NCI-H2107 treated with DMSO at 0.1 percent for 48 hours (cell line): ENCODE results near the gene KIF7.

Experiments used
- DNase-seq: peaks from one replicate; lab custom pipeline; 2025; ENCODE audit not compliant: unreplicated experiment; lab: John Stamatoyannopoulos, UW

The KIF7 gene

DNA sequence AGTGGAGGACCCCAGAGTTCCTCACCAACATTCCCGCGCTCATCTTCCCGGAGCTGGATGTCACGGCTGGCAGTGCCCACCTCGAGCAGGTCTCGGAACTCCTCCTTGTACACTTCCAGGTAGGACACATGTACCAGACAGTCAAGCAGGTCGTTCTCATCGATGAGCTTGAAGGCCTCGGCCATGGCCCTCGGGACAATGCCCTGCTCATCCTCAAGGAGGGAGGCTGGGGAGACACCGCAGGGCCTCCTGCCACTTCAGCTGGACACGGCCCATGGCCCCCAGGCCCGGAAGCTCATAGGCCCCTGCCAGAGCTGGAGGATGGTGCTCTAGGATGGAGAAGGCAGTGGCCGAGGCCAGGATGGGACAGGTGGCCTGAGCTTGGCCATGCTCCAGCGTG, 5.6 kb downstream of the KIF7 start:
- no peak for DNase-seq

DNA sequence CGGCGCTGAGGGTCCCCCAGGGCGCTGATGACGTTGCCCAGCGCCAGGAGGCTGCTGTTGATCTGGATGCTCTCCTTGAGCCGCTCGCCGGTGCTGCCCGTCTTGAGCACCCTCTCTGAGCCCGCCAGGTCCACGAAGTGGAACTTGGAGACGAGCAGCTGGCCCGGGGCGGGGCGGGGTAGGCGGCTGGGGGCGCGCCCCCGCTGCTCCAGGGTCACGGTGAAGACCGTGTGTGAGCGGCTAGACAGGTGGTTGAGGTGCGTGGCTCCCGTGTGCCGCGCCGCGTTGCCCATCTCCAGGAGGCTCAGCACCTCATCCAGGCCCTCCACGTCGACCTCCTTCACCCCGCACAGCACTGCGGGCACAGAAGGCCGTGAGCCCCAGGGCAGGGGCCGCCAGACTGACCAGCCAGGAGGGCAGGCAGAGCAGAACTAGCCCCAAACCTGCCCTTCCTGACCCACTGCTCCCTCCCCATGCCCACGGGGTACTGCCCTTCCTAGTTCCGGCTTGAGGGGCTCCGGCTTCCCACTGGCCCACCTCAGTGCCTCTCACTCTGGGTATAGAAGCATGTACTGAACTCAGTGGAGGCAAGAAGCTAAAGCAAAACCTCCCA, 6.1 kb downstream of the KIF7 start:
- DNase-seq: no peak

DNA sequence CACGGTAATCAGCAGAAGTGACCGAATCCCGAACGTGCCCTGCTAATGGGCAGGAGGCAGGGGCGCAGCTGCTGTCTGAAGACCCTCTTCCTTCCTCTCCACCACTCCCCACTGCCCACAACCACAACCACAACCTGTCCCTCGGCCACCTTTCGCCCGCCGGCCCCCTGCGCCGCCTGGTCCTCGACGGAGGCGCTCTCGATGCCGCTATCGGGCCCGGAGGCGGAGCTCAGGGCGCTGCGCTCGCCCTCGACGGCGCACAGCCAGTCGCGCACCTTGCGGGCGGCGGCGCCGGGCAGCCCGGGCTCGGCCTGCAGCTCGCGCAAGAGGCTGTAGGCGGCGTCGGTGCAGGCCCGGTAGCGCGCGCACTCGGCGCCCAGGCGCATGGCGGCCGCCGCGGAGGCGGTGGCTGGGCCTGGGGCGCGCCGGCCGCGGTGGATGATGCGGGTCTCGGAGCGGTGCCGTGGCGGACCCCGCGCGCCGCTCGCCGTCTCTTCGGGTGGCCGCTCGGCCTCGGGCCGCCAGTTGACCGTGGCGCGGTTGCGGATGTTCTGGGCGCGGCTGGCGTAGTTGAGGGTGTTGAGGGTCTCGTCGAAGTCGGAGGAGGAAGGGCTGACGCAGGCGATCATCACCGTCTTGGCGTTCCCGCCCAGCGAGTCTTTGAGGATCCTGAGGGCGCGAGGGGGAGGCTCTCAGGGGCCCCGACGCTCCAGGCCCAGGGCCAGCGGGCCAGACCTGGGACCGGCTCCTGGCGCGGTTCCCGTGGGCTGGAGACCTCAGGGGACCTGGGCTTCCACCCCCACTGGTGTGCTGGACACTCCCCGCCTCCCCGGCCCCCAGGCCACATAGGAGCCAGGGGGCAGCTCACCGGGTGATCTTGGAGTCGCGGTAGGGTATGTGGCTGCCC, 6.9 kb downstream of the KIF7 start:
- DNase-seq: no peak

DNA sequence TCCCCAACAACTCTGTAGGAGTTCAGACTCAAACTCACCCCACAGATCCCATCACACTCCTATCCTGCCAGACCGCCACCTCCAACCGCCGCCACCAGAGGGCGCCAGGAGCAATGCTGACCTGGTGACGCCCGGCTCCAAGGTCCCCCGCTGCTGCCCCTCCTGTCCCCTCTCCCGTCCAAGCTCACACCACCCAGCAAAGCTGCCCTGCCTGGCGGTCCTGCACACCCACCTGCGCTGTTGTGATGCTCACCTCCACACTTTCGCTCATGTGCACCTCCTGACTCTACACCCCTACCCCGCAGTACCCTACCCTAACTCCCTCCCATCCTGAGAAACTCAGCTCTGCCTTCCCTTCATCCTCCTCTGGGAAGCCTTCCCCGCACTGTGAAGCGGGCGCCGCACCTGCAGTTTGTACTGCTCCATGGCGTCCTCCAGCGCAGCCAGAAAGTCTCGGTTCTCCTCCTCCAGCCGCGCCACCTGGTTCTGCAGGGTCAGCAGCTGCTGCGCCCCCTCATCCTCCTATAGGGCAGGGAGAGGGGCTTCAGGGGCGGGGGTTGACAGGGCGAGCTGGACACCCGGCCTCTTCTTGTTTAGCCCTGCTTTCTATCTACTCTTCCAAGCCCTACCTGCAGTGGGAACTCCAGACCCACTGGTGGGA, 7.9 kb downstream of the KIF7 start:
- no peak for DNase-seq

DNA sequence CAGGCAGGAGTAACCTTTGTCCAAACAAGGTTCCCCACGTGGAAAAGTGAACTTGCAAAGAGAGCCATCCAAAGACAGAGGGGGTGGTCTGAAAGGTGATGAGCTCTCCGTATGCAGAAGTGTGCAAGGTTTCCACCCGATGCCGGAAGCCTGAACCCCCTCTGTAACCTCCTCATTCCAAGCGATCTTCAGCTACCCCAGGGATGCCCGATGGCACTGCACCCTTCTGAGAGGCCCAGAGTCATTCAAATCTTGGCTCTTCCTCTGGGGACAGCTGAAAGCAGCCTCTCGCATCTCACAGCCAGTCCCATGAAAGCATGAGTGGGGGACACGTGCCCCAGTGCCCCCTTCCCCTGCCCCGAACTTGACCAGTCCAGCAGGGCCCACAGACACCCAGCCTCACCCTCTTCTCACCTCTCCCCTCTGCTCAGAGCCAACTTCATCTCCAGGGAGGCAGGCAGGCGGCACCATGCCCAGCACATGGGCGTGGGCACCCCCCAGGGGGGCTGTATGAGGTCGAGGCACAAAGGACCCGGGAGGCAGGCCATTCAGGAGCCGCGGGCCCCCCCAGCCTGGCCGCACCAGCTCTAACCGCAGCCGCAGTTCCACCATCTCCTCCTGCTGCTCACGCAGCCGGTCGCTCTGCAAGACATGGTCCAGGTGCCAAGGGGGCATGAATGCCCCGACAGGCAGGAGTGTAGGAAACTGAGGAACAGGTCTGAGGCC, 8.7 kb downstream of the KIF7 start:
- DNase-seq: no peak

DNA sequence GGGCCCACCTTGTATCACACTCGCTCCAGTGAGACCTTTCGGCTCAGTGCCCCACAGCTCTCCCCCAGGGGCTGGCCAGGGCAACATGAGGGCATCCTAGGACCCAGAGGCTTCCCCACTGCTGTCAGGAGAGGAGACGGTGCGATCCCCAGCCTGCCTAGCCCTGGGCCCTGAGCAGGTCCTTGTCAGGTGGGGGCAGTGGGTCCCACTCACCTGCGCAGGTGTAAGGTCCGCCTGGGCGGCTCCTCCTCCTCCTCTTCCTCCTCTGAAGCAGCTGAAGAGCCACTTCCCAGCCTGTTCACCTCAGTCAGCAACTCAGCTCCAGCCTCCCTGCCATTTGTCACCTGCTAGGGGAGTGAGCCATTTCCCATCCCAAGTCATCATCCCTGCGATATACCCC, 9.6 kb downstream of the KIF7 start:
- no peak for DNase-seq

DNA sequence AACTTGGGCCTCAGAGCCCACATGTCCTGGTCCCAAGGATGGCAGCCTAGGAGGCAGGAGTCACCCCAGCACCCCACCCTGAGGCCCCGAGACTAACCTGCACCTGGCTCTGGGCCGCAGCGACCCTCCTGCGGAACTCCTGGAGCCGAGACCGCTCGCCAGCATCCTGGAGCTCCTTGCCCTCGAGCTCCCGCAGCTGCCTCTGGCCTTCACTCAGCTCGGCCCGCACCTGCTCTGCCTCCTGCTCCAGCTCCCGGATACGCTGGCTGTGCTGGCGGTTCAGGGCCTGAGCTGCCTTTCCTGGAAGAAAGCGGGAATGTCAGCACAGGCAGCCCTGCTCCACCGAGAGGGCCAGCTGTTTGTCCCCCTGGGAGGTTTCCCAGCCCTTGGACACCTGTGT, 13.2 kb downstream of the KIF7 start:
- DNase-seq: no peak

DNA sequence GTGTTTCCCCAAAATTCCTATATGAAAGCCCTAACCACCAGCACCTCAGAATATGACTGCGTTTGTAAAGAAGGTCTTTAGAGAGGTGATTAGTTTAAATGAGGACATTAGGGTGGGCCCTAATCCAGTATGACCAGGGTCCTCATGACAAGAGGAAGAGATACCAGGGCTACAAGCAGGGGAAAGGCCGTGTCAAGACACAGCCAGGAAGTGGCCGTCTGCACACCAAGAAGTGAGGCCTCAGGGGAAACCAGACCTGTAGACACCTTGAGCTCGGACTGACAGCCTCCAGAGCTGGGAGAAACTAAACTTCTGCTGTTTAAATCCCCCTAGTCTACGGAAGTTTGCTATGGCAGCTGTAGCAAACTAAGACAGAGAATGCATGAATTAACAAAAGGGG, 14.2 kb downstream of the KIF7 start:
- no peak for DNase-seq

DNA sequence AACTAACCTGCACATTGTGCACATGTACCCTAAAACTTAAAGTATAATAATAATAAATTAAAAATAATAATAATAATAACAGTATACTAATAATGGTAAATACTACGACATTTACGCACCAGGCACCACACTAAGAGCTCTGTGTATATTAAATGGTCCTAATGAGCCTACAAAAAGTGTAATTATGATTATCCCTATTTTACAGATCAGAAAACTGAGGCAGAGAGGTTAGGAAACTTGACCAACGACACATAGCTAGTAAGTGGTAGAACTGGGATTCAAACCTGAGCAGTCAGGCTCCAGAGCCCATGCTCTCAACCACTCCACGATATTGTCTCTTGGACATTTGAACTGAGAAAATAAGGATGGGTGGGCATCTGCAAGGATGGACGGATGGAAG, 15.0 kb downstream of the KIF7 start:
- no peak for DNase-seq

DNA sequence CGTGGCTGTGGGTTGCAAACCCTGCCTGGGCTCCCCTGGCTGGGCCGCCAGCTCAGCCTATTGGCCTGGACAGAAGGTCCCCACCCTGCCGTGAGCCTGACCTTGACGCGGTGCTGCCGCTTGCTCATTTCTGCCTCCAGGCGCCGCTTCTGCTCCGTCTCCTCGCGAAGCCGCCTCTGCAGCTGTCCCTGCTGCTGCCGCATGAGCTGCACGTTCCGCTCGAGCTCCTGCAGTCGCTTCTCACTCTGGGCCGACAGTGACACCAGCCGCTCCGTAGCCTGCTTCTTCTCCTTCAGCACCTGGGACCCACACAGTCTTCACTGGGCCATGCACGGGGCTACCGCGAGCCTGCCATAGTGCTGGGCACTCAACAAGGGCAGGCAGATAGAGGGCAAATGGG, 21.7 kb downstream of the KIF7 start:
- no peak for DNase-seq

DNA sequence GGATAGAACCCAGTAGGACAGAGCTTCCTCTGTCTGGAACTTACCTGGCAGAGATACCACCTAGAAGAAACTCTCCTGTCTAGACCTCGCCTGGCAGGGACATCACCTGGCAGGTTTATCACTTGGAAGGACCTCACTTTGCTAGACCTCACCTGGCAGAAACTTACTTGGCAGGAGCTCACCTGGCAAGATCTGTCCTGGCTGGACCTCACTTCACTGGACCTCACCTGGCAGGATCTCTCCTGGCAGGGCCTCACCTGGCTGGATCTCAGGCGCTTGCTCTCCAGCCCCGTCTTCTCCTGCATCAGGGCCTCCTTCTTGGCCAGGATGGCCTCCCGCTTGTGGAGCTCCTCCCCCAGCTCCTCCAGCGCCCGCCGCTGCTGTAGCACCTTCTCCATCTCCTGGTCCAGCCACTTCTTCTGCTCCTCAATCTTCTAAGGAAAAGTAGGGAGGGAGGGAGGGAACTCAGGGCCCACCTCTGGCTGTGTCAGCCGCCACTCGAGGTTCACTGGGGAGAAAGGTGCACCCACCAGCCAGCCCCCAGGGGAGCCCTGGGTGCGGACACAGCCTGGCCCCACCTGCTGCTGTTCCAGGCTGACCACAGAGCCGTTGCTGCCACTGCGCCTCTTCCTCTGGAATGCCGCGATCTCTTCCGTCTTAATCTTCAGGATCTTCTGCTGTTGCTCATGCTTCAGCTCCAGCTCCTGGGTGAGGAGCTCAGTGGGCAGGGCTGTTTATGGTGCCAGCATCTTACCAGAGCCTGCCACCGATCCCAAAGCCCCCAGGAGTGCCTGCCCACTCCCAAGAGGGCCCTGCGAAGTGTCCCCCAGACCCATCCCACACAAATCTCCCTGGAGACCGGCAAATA, 22.5 kb downstream of the KIF7 start:
- no peak for DNase-seq

DNA sequence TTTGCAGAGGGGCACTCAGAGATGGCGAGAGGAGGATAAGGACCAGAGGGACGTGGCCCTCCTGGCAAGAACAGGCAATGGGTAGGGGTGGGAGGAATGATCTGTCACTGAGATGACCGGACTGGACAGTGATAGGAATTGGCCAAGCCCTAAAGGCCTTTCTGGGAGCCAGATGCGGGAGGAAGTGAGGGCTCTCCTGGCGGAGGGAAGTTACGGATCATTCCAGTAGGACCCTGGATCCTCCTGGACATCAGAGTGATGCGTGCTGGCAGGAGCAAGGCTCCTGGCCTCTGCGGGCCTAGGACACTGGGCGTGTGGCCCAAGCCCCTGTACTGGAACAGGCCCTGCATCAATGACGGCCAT, 23.4 kb downstream of the KIF7 start:
- DNase-seq: no peak

DNA sequence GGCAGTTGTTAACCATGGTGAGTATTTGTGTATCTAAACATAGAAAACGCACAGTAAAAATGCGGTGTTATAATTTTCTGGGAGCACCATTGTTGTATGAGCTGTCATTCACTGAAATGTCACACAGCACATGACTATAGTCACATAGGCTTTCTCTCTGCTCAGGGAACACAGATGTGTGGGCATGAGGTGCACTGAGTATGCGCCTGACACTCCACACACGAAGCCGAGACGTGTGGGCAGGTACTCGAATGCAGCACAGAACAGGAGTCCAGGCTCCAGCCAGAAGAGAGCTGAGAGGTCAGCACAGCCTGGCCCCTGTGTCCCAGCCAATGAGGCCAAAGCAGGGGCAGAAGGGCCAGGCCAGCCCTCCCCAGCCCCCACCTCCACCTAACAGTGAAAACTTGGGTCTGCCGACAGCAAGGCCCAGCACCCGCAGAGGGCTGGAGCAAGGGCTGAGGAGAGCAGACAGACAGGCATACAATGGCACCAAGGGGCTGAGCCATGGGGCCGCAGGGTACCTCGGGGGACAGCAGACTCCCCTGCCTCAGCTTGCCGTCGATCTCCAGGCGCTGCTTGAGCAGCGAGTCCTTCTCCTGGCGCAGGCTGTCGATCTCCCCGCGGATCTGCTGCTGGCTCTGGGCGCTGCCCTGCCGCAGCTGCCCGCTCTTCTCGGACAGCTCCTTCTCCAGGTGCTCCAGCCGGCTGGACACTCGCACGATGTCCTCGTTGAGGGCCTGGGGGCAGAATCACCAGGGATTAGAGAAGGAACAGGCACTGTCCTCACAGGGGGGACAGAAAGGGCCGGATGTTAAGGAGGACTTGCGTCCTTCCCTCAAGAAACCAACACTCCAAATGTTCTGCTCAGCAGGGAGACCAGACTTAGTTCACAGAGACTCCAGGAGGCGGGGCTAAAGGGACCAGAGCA, 24.0 kb downstream of the KIF7 start:
- no peak for DNase-seq

DNA sequence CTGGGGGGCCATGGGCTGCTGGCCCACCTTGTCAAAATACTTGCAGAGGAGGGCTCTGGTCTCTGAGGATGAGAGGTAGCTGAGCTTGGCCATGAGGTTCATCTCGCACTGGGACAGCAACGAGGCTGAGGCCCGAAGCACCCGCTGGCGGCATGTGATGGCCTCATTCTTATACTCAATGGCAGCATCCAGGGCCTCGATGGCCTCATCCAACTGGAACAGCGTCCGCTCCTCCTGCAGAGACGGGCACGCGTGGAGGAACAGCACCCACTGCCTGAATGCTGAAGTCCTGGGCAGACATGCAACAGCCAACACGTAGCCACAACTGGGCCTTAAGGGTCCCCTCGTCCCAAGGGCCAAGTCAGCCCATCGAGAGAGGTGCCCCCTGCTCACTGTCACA, 25.0 kb downstream of the KIF7 start:
- DNase-seq: no peak

DNA sequence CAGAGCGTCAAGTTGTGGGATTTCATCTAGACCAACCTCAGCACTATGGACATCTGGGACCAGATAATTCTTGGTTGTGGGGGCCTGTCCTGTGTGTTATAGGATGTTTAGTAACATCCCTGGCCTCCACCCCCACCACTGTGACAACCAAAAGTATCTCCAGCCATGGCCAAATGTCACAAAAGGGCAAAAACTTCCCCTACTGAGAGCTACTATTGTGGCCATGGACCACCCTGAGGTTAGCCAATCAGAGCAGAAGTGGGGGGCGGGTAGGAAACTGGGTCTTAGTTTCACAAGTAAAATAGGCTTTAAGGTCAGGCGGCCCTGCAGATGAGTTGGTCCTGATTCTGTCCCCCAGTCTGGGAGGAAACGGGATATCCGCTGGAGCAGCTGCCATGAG, 25.4 kb downstream of the KIF7 start:
- no peak for DNase-seq

DNA sequence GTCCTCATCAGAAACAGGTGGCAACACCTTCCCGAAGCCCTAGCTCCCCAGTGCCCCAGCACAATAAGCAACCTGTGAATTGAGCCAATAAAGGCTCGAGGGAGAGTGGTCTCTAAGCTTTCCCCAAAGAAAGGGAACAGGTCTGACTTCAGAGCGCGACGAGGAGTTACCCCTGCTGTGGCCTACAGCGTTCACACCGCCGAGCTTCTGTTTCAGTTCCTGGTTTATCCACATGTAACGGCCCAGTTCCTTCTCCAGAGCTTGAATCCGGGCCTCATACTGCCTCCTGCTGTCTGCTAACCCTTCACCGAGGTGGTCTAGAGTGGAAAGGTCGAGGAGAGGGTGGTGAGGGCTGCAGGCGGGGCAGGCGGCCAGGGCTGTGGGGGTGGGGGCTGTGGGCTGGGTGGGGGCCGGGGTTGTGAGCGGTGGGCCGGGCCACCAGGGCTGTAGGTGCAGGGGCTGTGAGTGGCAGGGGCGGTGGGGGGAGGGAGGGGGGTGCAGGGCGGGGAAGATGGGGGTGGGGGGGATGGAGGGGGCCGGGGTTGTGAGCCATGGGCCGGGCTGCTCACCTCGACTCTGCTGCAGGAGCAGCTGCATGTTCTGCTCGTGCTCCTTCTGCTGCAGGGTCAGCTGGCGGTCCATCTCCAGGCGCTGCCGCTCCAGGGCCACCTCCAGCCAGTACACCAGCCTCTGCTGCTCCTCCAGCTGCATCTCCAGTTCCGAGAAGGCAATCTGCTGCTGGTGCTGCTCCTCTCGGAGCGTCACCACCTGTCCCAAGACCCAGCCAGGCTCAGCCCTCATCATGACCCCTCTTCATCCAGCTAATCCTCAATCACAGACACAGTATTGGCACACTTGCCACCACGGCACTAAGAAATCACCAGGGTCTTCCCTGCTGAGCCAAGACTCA, 26.2 kb downstream of the KIF7 start:
- DNase-seq: no peak

DNA sequence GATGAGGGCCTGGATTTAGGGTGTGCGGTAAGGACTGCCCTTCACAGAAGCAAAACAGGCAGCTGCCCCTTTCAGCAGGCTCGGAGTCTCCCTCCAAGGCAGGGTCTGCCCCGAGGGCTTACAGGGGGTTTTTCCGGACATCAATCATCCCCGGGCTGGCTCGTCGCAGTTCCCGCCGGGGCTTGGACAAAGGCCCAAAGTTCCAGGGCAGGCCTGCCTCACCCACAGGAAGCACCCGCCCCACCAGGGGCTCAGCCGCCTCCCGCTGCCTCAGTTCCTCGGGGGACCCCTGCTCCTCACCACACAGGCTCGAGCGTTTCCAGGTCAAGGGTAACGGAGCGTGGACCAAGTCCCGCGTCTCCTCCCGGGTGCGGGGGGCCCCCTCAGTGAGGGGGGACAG, 27.0 kb downstream of the KIF7 start:
- no peak for DNase-seq

DNA sequence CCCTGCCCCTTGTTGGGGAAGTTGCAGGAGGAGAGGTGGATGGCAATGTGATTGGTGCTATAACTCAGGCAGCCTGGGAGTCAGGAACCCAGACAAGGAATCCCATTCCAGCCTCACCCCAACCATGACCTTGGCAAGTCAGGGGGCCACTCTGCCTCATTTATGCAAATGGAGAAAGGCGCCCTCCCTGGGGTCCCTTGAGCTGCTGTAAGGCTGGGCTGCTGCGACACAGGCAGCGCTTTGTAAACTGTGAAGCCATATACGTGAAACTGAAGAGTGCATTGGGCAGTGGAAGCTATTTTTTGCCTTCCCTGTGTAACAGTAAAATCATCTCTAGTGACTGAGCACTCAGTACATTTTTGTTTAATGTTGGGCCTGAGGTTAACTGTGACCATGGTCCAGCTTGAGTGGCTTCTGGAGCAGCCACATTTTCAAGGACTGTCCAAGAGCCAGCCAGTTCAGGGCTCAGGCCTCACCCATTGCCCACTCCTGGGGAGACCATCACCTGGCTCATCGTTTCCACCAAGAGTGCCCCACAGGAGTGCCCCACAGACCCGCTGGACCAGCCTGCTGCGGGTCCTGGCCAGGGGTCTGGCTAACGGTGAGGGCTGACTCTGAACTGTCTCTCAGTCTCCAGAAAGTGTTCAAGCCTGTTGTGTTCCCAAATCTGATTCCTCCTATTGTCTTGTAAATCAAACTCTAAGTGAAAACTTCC, 27.9 kb downstream of the KIF7 start:
- no peak for DNase-seq
